Thyroid gland (tissue), 4 donors: Measurements from ENCODE around the gene ZC3H7B. TPM values are rescaled to one million over a fixed set of nuclear protein-coding genes. Genes with fewer than 3 reads are reported as not detected.

ENCODE experiments used
- DNase-seq, 2 donors: peaks; one replicate each; pipeline ENCODE4 v3.0.0-alpha.2; 2019
- H3K27ac ChIP-seq, 3 donors: fragments of 200-600 bp; sonication (generic); 1 replicate in 2 of 3; 2 replicates in 1 of 3; pipeline ENCODE4 v1.5.1; 2016 to 2019; ENCODE audit warnings: mild to moderate bottlenecking in 1 of 3, moderate library complexity in 1 of 3
- H3K27me3 ChIP-seq: fragments of 200-600 bp; sonication (generic); one replicate; pipeline ENCODE4 v1.5.1; 2019
- H3K36me3 ChIP-seq, 2 donors: fragments of 200-600 bp; sonication (generic); one replicate each; pipeline ENCODE4 v1.5.1; 2016 to 2019
- H3K4me1 ChIP-seq, 2 donors: fragments of 200-600 bp; sonication (generic); one replicate each; pipeline ENCODE4 v1.5.1; 2017 to 2019
- H3K4me3 ChIP-seq, 3 donors: fragments of 200-600 bp; sonication (generic); replicated peaks in 1 of 3; 1 replicate in 2 of 3; 2 replicates in 1 of 3; pipeline ENCODE4 v1.5.1; 2016; ENCODE audit warnings: mild to moderate bottlenecking in 1 of 3
- H3K9me3 ChIP-seq: fragments of 200-600 bp; sonication (generic); one replicate; pipeline ENCODE4 v1.5.1; 2017
- POLR2A ChIP-seq, 2 donors: fragments of 450-650 bp; IDR thresholded peaks; one replicate each; pipeline ENCODE4 v1.6.1; 2017; ENCODE audit warnings: antibody characterized with exemption in 2 of 2, mild to moderate bottlenecking in 2 of 2, moderate library complexity in 1 of 2
- WGBS, 2 donors: methylation state at CpG; one replicate each; pipeline ENCODE4 v1.1.5; 2017; 5-methylcytosine and 5-hydroxymethylcytosine counted together
- intact Hi-C: fragments of 100-400 bp; cut with DNase I; formaldehyde crosslinking; loops from one replicate; pipeline ENCODE4 v1.15.1; 2023
- total RNA-seq, 4 donors: library from RNA; depleted of rRNA; stranded (reverse); fragments of >200 nt; gene quantifications; one replicate each; pipeline ENCODE4 v1.2.3, GENCODE V29; 2016
- TF ChIP-seq, protein P1 (sequence below), 6 experiments: fragments of 200-600 bp in 3 of 6; fragments of 450-650 bp in 3 of 6; sonication (generic) in 3 of 6; IDR thresholded peaks; one replicate each; pipeline ENCODE4 v1.5.1; 2016 to 2019; ENCODE audit warnings: antibody characterized with exemption in 6 of 6, mild to moderate bottlenecking in 2 of 6, inconsistent platforms in 1 of 6, moderate library complexity in 1 of 6

ZC3H7B gene
- total RNA-seq, 4 donors from 2014 or later, result 77.7 to 100 (median 88.7) TPM

DNA sequence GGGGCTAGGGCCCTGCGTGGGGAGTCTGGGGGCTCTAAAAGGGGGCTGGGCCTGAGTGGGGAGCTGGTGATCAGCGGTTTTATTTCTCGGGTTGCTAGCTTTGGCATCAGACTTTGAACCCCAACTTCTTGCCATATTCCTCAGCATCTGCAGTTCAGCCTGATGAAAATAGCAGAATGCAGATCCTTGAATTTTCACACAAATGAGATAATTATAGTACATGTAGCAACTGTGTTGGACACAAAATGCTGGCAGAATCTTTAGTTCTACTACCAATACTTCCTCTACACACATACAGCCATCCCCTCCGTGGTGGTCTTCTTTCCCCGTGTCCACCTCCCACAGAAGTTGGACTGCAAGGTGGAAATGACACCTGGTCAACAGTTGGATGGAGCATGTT, 1.5 kb downstream of the ZC3H7B start:
- H3K27me3 ChIP-seq, result no peaks in the 10 kb centered on the region
- H3K4me3 ChIP-seq, result peak overlapping the region; percentile 36 to 79 (median 63)
- intact Hi-C loops, result no loop called here
- H3K9me3 ChIP-seq, result no peaks in the 10 kb centered on the region
- H3K27ac ChIP-seq, result peak overlapping the region; percentile 90 to 97 (median 93)
- H3K4me1 ChIP-seq, result peaks cover 18 to 35% of the 10 kb centered on the region in 2 donors
- no peaks in the 10 kb centered on the region for H3K36me3 ChIP-seq
- TF ChIP-seq, protein P1, sequence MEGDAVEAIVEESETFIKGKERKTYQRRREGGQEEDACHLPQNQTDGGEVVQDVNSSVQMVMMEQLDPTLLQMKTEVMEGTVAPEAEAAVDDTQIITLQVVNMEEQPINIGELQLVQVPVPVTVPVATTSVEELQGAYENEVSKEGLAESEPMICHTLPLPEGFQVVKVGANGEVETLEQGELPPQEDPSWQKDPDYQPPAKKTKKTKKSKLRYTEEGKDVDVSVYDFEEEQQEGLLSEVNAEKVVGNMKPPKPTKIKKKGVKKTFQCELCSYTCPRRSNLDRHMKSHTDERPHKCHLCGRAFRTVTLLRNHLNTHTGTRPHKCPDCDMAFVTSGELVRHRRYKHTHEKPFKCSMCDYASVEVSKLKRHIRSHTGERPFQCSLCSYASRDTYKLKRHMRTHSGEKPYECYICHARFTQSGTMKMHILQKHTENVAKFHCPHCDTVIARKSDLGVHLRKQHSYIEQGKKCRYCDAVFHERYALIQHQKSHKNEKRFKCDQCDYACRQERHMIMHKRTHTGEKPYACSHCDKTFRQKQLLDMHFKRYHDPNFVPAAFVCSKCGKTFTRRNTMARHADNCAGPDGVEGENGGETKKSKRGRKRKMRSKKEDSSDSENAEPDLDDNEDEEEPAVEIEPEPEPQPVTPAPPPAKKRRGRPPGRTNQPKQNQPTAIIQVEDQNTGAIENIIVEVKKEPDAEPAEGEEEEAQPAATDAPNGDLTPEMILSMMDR (IDR thresholded peaks at IDR 0.05), result no peak
- no peak for TF ChIP-seq POLR2A (IDR thresholded peaks at IDR 0.05)
- WGBS, 2 donors, result 8 to 13% methylated on average over 5 of the region's 5 CpGs
- no peak for DNase-seq

GRCh38 chr22:41305646-41306045, 4.3 kb downstream of the ZC3H7B start:
- peaks cover 24 to 47% of the 10 kb centered on the region in 2 donors for H3K4me1 ChIP-seq
- TF ChIP-seq, protein P1 (IDR thresholded peaks at IDR 0.05), result no peak
- no peak for TF ChIP-seq POLR2A (IDR thresholded peaks at IDR 0.05)
- H3K27me3 ChIP-seq, result no peaks in the 10 kb centered on the region
- 84 to 89% methylated on average over 4 of the region's 4 CpGs for WGBS, 2 donors
- peak overlapping the region in 1 of 3 donors; percentile 57 for H3K27ac ChIP-seq
- intact Hi-C loops, result no loop called here
- no peaks in the 10 kb centered on the region for H3K36me3 ChIP-seq
- H3K4me3 ChIP-seq, result no peak overlapping the region
- H3K9me3 ChIP-seq, result no peaks in the 10 kb centered on the region
- no peak for DNase-seq

DNA sequence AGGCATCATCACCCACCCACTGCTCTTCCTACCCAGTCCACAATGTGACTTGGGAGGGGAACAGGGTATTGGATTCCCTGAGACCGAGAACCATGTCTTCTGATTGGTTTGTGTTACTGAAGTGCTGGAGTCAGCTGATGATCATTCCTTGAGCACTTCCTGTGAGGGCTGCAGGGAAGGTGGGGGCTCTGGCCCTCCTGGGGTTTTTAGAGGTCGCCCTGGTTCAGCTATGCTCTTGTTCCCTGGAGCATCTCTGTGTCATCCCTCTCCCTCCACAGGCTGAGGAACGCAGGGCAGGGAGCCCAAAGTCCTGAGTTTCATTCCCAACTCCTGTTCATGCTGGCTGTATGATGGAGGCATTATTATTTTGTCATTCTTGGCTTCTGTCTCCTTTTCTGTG, 6.7 kb downstream of the ZC3H7B start:
- no peak for DNase-seq
- intact Hi-C loops, result no loop called here
- no peak overlapping the region for H3K4me3 ChIP-seq
- TF ChIP-seq POLR2A (IDR thresholded peaks at IDR 0.05), result no peak
- TF ChIP-seq, protein P1 (IDR thresholded peaks at IDR 0.05), result no peak
- H3K36me3 ChIP-seq, result no peaks in the 10 kb centered on the region
- H3K27ac ChIP-seq, result peak overlapping the region in 1 of 3 donors; percentile 42
- H3K9me3 ChIP-seq, result no peaks in the 10 kb centered on the region
- H3K4me1 ChIP-seq, result peaks cover 18 to 40% of the 10 kb centered on the region in 2 donors
- 60 to 76% methylated on average over 3 of the region's 3 CpGs for WGBS, 2 donors
- H3K27me3 ChIP-seq, result no peaks in the 10 kb centered on the region

DNA sequence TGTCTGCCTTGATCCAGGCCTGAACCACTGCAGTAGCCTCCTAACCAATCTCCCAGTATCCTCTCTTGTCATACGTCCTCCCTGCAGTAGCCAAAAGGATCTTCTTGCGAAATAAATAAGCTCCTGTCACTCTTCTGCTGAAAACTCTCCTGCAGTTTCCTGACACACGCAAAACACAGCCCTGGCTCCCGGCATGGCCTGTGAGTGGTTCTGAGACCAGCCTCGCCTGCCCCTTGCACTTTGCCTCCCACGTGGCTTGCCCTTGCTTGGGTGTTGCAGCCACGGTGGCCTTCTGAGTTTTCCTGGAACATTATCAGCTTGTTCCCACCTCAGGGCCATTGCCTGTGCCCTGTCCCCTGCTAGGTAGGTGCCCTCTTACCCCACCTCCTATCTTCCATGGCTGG, 7.2 kb downstream of the ZC3H7B start:
- peak overlapping the region in 1 of 3 donors; percentile 42 for H3K27ac ChIP-seq
- peaks cover 16 to 39% of the 10 kb centered on the region in 2 donors for H3K4me1 ChIP-seq
- no peaks in the 10 kb centered on the region for H3K27me3 ChIP-seq
- DNase-seq, result no peak
- intact Hi-C loops, result no loop called here
- H3K36me3 ChIP-seq, result no peaks in the 10 kb centered on the region
- no peak overlapping the region for H3K4me3 ChIP-seq
- no peak for TF ChIP-seq POLR2A (IDR thresholded peaks at IDR 0.05)
- TF ChIP-seq, protein P1 (IDR thresholded peaks at IDR 0.05), result no peak
- H3K9me3 ChIP-seq, result no peaks in the 10 kb centered on the region
- WGBS, 2 donors, result 78 to 87% methylated on average over 7 of the region's 7 CpGs

DNA sequence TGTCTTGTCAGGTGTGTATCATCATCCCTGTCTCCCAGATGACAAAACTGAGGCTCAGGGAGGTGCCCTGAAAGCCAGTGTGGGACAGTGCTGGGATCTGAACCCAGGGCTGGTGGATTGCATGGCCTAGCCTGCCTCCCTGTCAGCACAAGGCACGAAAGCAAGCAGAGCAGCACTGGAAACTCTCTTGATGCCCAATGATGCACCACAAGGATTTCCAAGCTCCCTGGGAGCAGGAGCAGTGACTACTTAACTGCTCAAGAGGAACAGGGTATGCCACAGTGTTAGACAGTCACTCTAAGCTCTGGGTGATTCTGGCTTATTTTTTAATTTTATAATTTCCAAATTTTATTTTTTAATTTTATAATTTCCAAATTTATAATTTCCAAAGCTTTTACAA, 9.0 kb downstream of the ZC3H7B start:
- intact Hi-C loops, result no loop called here
- Histone ChIP-seq H3K27ac (peak overlapping the region in 1 of 3 donors; percentile 36), H3K27me3 (no peaks in the 10 kb centered on the region), H3K4me3 (no peak overlapping the region), H3K9me3 (no peaks in the 10 kb centered on the region), H3K4me1 (peaks cover 9 to 24% of the 10 kb centered on the region in 2 donors), H3K36me3 (no peaks in the 10 kb centered on the region)
- TF ChIP-seq, protein P1 (IDR thresholded peaks at IDR 0.05), result no peak
- no peak for TF ChIP-seq POLR2A (IDR thresholded peaks at IDR 0.05)
- WGBS, 2 donors, result 33 to 40% methylated on average over 1 of the region's 1 CpG
- peak; percentile 59 to 63 for DNase-seq
